ENCODE measurements around the gene SLC22A7.

GRCh38 chr6:43306086-43306485 lies 8.0 kb downstream of the SLC22A7 start:
- TF ChIP-seq SP1 (IDR thresholded peaks at IDR 0.05) (no peak), LEF1 (IDR thresholded peaks at IDR 0.05; ENCODE audit: borderline replicate concordance) (no peak), SUZ12 (IDR thresholded peaks at IDR 0.05) (no peak), ARNT (IDR thresholded peaks at IDR 0.05) (no peak), HDGF (IDR thresholded peaks at IDR 0.05; ENCODE audit: borderline replicate concordance) (no peak), FOXA1 (IDR thresholded peaks at IDR 0.05) (no peak), FOXK2 (IDR thresholded peaks at IDR 0.05) (no peak), BHLHE40 (IDR thresholded peaks at IDR 0.05; ENCODE audit: borderline replicate concordance) (no peak)
